Stomach (tissue), 4 donors: ENCODE results near the gene ITGB4.
A peak's percentile ranks its signal among the peaks of the same experiment; 100 is the strongest.

Source experiments
- POLR2AphosphoS5 ChIP-seq, 3 donors: sonication (generic); formaldehyde crosslinking; IDR thresholded peaks; one replicate each; pipeline ENCODE4 v1.6.1; 2016; ENCODE audit warnings: antibody characterized with exemption in 3 of 3
- TF ChIP-seq, protein P1 (sequence below), 7 experiments: fragments of 450-650 bp in 4 of 7; fragments of 200-600 bp in 3 of 7; sonication (generic) in 3 of 7; IDR thresholded peaks; one replicate each; pipeline ENCODE4 v1.5.1; 2016 to 2019; ENCODE audit warnings: antibody characterized with exemption in 7 of 7, control low read depth in 2 of 7, mild to moderate bottlenecking in 1 of 7

DNA sequence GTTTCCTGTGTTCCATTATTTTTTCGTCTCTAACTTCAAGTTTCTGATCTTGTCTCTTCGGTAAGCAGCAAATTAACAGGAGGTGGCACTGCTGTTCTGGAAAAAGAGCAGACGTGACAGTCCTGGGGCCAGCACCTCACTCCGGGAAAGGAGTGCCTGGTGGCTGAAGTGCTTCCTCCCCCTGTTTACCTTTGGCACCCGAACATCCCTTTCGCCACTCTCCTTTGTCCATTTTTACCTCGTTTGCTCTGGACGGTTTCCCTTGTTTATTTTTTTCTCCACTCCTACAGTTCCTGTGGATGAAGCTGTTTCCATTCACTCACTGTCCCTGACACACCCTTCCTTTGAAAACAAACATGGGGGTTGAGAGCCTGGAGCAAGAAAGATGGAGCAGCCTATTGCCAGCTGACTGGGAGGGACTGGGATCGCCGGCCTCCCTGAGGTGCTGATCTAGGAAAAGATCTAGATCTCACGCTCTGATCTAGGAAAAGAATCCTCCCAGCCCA, 41.5 kb upstream of the ITGB4 start:
- TF ChIP-seq, protein P1, sequence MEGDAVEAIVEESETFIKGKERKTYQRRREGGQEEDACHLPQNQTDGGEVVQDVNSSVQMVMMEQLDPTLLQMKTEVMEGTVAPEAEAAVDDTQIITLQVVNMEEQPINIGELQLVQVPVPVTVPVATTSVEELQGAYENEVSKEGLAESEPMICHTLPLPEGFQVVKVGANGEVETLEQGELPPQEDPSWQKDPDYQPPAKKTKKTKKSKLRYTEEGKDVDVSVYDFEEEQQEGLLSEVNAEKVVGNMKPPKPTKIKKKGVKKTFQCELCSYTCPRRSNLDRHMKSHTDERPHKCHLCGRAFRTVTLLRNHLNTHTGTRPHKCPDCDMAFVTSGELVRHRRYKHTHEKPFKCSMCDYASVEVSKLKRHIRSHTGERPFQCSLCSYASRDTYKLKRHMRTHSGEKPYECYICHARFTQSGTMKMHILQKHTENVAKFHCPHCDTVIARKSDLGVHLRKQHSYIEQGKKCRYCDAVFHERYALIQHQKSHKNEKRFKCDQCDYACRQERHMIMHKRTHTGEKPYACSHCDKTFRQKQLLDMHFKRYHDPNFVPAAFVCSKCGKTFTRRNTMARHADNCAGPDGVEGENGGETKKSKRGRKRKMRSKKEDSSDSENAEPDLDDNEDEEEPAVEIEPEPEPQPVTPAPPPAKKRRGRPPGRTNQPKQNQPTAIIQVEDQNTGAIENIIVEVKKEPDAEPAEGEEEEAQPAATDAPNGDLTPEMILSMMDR (IDR thresholded peaks at IDR 0.05) = peak in 3 of 7 experiments; percentile 42 to 63 (median 45)
- peak in 2 of 3 donors; percentile 36 to 51 for TF ChIP-seq POLR2AphosphoS5 (IDR thresholded peaks at IDR 0.05)
